H1 (cell line): ENCODE measurements around the gene PSMA2. TPM values are rescaled to one million over a fixed set of nuclear protein-coding genes. Genes with fewer than 3 reads are reported as not detected.

Source experiments
- CHD7 ChIP-seq: fragments of 300-600 bp; sonication (generic); IDR thresholded peaks from 2 replicates; pipeline ENCODE4 v1.7.1; 2012; ENCODE audit warnings: low read length, moderate library complexity, mild to moderate bottlenecking, inconsistent platforms; ENCODE audit not compliant: insufficient replicate concordance
- KDM5A ChIP-seq: fragments of 200-600 bp; IDR thresholded peaks from 2 replicates; pipeline ENCODE4 v1.7.1; 2012; ENCODE audit warnings: mild to moderate bottlenecking, low read length, inconsistent platforms, mixed read lengths
- NANOG ChIP-seq: IDR thresholded peaks from 2 replicates; pipeline ENCODE4 v1.6.1; 2011; ENCODE audit warnings: low read length, low read depth, mild to moderate bottlenecking, inconsistent platforms; ENCODE audit not compliant: insufficient read depth, poor library complexity, severe bottlenecking
- SUZ12 ChIP-seq: fragments of 200-600 bp; sonication (generic); IDR thresholded peaks from 2 replicates; pipeline ENCODE4 v1.6.1; 2012; ENCODE audit warnings: mild to moderate bottlenecking, inconsistent platforms, low read length, moderate library complexity, mixed read lengths
- TCF12 ChIP-seq: IDR thresholded peaks from 2 replicates; pipeline ENCODE4 v1.6.1; 2011; ENCODE audit warnings: low read depth, mild to moderate bottlenecking, low read length
- polyA plus RNA-seq, 7 experiments: library from polyadenylated mRNA; depleted of rRNA in 3 of 7; stranded (reverse) in 5 of 7; unstranded in 2 of 7; fragments of >200 nt in 5 of 7; fragments of 200-250 nt in 2 of 7; gene quantifications; 1 replicate in 5 of 7; 2 replicates in 1 of 7; 4 replicates in 1 of 7; pipeline versions ENCODE4 v1.2.1 to v1.2.3, GENCODE V29; 2011 to 2013; ENCODE audit warnings: missing spikeins in 2 of 7, mixed read lengths in 2 of 7
- total RNA-seq: library from RNA; stranded (reverse); fragmentation: NEBNext Ultra II Directional; extraction: Animal tissue kit (Norgen Biotek cat#: 25700); gene quantifications from 2 replicates; pipeline ENCODE4 v1.2.1, GENCODE V29; 2021

PSMA2 gene
- total and polyA plus RNA-seq, 2 of the 8 experiments (the other 6 are each of a cell fraction or from before 2014, with no cell fraction given), result 211 to 259 TPM

DNA sequence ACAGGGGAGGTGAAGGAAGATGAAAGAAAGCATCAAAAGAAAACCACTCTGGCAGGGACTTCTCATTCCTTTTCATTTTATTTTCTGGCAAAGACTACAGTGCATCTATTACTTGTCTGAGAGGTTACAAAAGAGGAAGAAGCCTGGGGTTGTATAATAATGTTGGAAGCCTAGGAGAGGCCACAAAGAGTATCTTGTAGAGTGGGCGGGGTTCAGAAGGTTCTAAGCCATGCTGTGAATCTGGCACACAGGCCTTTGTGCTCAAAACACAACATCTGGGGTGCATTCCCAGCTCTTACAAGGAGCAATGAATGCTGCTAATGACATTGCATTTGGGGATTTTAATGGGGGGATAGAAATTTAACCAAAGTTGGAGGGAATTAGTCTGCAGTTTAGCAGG is 49.6 kb upstream of the PSMA2 start (continued):
- TF ChIP-seq CHD7 (no peak), SUZ12 (no peak), NANOG (no peak), KDM5A (no peak), TCF12 (no peak)
